ENCODE data around the gene COLEC12.

GRCh38 chr18:416930-417329 is 83.6 kb downstream of the COLEC12 start:
- no peak for TF ChIP-seq CTCF (IDR thresholded peaks at IDR 0.05)
- no peak for TF ChIP-seq POLR2A (IDR thresholded peaks at IDR 0.05)

Measured in lower leg skin (tissue), 3 donors.